Upper lobe of right lung (tissue), 1 donor: ENCODE data around the gene PRADC1. TPM values are rescaled to one million over a fixed set of nuclear protein-coding genes. Genes with fewer than 3 reads are reported as not detected.
"Not testable (repeated sequence)": the region's sequence is repeated elsewhere in the genome, so short reads cannot be mapped to it uniquely, and the experiment has no call there.

Experiments
- ATAC-seq: fragments of 200-7000 bp; cut with Tn5 transposase; one replicate; pipeline ENCODE4 v1.9.1; 2020; ENCODE audit warnings: mild to moderate bottlenecking, moderate library complexity
- DNase-seq: peaks from one replicate; pipeline ENCODE4 v3.0.0-alpha.2; 2020
- H3K27ac ChIP-seq: fragments of 200-600 bp; one replicate; pipeline ENCODE4 v1.8.0; 2022
- H3K27me3 ChIP-seq: fragments of 200-600 bp; one replicate; pipeline ENCODE4 v1.8.0; 2022; ENCODE audit warnings: mild to moderate bottlenecking
- H3K36me3 ChIP-seq: fragments of 200-600 bp; one replicate; pipeline ENCODE4 v1.8.0; 2022
- H3K4me1 ChIP-seq: fragments of 200-600 bp; one replicate; pipeline ENCODE4 v1.8.0; 2022
- H3K4me3 ChIP-seq: fragments of 200-600 bp; one replicate; pipeline ENCODE4 v1.8.0; 2022; ENCODE audit warnings: mild to moderate bottlenecking
- H3K9me3 ChIP-seq: fragments of 200-600 bp; one replicate; pipeline ENCODE4 v1.8.0; 2022
- intact Hi-C: fragments of 100-400 bp; cut with DNase I; formaldehyde crosslinking; loops from one replicate; pipeline ENCODE4 v1.11.0; 2022
- total RNA-seq: library from RNA; stranded (reverse); fragmentation: NEBNext Ultra II Directional; extraction: Animal tissue kit (Norgen Biotek cat#: 25700); gene quantifications from one replicate; pipeline ENCODE4 v1.2.1, GENCODE V29; 2021
- TF ChIP-seq, protein P1 (sequence below): fragments of 200-600 bp; IDR thresholded peaks from one replicate; pipeline ENCODE4 v1.8.0; 2022; ENCODE audit warnings: antibody characterized with exemption
- donor health status: DM: no; HTN: yes; CAD: no; lungs with severe emphysema.

Gene PRADC1
- total RNA-seq, 1 donor from 2014 or later = 15.5 TPM

DNA sequence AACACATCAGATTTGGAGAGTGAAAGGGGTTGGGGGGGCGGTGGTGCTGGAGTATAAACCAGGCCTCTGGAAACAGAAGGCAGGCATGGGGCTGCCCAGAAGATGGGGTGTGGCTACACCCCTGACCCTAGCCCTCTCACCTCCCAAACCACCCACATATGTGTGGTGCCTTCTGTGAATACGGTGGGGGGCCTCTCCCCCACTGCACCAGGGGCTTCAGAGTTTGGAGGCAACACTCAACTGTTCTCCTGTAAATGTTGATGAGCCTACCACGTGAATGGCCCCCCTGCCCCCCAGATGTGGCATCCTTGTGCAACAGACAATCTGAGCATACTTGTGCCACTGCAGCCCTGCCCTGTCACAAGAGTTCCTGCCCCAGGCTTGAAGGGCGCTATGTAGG lies 31.7 kb upstream of the PRADC1 start:
- ATAC-seq (no peak), DNase-seq (peak; percentile 46)
- intact Hi-C loops = no loop called here
- no peaks in the 10 kb centered on the region for H3K36me3 ChIP-seq
- no peaks in the 10 kb centered on the region for H3K4me1 ChIP-seq
- H3K27ac ChIP-seq = no peak overlapping the region
- no peaks in the 10 kb centered on the region for H3K9me3 ChIP-seq
- H3K27me3 ChIP-seq = peaks cover 25% of the 10 kb centered on the region
- no peak overlapping the region for H3K4me3 ChIP-seq
- TF ChIP-seq, protein P1, sequence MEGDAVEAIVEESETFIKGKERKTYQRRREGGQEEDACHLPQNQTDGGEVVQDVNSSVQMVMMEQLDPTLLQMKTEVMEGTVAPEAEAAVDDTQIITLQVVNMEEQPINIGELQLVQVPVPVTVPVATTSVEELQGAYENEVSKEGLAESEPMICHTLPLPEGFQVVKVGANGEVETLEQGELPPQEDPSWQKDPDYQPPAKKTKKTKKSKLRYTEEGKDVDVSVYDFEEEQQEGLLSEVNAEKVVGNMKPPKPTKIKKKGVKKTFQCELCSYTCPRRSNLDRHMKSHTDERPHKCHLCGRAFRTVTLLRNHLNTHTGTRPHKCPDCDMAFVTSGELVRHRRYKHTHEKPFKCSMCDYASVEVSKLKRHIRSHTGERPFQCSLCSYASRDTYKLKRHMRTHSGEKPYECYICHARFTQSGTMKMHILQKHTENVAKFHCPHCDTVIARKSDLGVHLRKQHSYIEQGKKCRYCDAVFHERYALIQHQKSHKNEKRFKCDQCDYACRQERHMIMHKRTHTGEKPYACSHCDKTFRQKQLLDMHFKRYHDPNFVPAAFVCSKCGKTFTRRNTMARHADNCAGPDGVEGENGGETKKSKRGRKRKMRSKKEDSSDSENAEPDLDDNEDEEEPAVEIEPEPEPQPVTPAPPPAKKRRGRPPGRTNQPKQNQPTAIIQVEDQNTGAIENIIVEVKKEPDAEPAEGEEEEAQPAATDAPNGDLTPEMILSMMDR = no peak

DNA sequence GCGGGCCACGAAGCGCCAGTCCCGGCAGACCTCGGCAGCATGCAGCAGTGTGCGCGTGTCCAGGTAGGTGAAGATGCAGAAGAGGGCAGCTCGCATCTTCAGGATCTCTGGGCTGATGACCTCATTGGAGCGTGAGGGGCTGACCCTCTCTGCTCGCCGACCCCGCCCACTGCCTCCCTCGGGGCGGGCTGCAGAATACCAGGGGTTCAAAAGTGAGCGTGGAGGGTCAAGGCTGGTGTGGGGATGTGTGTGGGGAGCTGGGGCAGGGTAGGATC lies 31.2 kb upstream of the PRADC1 start:
- H3K27ac ChIP-seq = no peak overlapping the region
- H3K9me3 ChIP-seq = no peaks in the 10 kb centered on the region
- TF ChIP-seq, protein P1 = no peak
- DNase-seq (peak; percentile 40), ATAC-seq (no peak)
- intact Hi-C loops = no loop called here
- no peaks in the 10 kb centered on the region for H3K4me1 ChIP-seq
- H3K27me3 ChIP-seq = peaks cover 22% of the 10 kb centered on the region
- no peaks in the 10 kb centered on the region for H3K36me3 ChIP-seq
- H3K4me3 ChIP-seq = no peak overlapping the region

DNA sequence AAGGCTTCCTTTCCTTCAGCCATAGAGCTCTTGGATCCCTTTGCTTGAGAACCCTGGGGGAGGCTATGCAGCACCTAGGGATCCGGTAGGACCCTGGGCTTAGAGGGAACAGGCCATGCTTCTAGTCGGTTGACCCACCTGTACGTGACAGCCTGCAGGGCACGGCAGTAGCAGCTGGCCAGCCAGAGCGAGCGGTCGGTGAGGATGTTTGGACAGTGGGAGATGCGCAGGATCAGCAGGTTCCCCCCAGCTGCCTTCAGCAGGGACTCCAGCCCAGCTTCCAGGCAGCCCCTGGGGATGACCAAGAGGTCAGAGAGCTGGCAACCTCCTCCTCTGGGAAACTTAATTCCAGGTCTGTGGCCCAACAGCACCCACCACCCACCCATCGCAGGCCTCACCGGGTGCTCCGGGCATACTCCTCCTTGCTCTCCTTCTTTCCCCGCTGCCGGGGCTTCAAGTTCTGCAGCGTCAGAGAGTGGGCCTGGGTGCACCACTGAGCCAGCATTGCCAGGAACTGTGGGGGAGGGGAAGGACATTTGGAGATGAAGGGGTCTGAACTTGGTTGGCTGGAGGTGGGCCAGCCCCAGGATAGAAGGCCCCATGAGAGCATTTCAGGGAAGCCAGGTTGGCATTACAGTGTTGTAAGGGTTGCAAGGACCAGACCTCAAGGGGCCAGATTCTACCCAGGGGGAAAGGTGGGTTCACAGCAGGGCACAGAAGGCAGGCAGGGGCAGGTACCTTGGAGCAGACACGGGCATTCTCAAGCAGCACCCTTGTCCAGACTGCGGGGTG lies 30.7 kb upstream of the PRADC1 start:
- no peaks in the 10 kb centered on the region for H3K36me3 ChIP-seq
- intact Hi-C loops = no loop called here
- H3K27me3 ChIP-seq = peaks cover 19% of the 10 kb centered on the region
- TF ChIP-seq, protein P1 = no peak
- H3K27ac ChIP-seq = no peak overlapping the region
- H3K9me3 ChIP-seq = no peaks in the 10 kb centered on the region
- no peaks in the 10 kb centered on the region for H3K4me1 ChIP-seq
- DNase-seq (peak; percentile 54), ATAC-seq (no peak)
- H3K4me3 ChIP-seq = no peak overlapping the region

DNA sequence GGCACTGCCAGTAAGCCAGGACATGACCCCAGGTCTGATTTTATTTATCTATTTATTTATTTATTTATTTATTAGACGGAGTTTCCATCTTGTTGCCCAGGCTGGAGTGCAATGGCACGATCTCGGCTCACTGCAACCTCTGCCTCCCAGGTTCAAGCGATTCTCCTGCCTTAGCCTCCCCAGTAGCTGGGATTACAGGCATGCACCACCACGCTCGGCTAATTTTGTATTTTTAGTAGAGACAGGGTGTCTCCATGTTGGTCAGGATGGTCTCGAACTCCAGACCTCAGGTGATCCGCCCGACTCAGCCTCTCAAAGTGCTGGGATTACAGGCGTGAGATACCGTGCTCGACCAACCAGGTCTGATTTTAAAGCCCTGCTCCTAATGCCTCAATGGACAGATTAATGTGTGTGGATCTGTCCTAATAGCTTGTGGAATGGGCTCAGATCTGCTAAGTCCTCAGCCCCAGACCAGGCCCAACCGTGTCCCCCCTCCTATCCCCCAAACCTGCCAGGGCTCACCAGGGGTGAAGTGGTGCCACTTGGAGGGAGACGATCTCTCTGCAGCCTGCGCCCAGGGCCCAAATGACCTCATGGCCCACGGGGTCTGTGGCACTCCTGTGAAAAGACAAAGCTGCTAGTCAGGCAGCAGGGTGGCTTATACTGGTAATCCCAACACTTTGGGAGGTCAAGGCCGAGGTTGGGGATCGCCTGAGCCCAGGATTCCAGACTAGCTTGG lies 29.8 kb upstream of the PRADC1 start:
- H3K4me1 ChIP-seq, H3K4me3 ChIP-seq, ATAC-seq, H3K27ac ChIP-seq, H3K36me3 ChIP-seq, intact Hi-C loops, H3K9me3 ChIP-seq: not testable (repeated sequence)
- peaks cover 10% of the 10 kb centered on the region for H3K27me3 ChIP-seq
- DNase-seq = peak; percentile 30

DNA sequence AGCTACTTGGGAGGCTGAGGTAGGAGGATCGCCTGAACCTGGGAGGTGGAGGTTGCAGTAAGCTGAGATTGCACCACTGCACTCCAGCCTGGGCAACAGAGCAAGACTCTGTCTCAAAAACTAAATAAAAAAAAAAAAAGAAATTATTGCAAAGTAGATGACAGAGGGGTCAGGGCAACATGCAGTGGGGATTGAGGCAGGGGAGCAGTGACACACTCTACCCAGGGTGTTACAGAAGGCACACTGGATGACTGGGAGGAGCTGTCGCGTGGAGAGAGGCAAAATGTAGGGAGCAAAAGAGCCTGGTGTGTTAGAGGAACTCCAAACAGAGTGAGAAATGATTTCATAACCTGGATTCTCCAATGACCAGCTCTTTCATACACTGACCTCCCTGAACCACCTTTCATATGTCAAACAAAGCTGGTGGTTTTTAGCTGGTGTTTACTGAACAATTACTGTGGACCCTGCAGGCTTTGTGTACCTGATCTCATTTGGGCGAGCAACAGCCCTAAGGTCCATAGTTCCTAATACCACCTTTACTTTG lies 29.1 kb upstream of the PRADC1 start:
- intact Hi-C loops = no loop called here
- Histone ChIP-seq H3K36me3 (no peaks in the 10 kb centered on the region), H3K4me1 (no peaks in the 10 kb centered on the region), H3K27ac (no peak overlapping the region), H3K27me3 (peaks cover 9% of the 10 kb centered on the region), H3K4me3 (no peak overlapping the region), H3K9me3 (no peaks in the 10 kb centered on the region)
- ATAC-seq (no peak), DNase-seq (no peak)
- TF ChIP-seq, protein P1 = no peak

DNA sequence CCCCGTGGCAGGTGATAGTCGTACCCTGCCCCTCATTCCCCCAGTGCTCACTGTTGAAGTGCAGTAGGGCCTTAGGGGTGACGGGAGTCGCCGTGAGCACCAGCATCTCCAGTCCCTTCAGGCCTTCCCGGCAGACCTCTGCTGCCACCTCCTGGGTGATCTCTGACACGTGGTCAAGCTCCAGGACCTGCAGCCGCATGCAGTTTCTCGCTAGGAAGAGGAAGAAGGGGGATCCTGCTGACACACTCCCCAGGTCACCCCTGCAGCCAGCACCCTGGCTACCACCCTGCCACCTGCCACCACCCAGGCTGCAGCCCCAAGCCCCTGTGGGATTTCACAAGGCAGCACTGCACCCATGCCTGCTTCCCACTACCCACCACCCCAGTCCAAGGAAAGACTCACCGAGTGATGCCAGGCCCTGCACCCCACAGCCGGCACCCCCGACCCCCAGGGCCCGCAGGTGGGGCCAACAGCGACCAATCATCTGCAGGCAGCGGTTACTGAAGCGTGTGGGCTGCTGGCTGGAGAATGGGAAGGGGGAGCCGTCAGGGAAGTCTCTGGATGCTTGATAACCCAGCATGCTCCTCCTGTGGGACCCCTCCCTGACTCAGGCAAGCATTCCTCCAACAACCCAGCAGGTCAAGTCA lies 27.4 kb upstream of the PRADC1 start:
- Histone ChIP-seq H3K36me3 (no peaks in the 10 kb centered on the region), H3K27me3 (no peaks in the 10 kb centered on the region), H3K9me3 (no peaks in the 10 kb centered on the region), H3K4me1 (no peaks in the 10 kb centered on the region), H3K4me3 (no peak overlapping the region), H3K27ac (no peak overlapping the region)
- peak; percentile 75 for ATAC-seq
- TF ChIP-seq, protein P1 = peak; percentile 34
- intact Hi-C loops = no loop called here
- DNase-seq = peak; percentile 79
